Peyer's patch (tissue), 4 donors: Measurements from ENCODE around the gene LMBR1L.

Source experiments
- CTCF ChIP-seq, 6 experiments: fragments of 450-650 bp in 4 of 6; fragments of 200-600 bp in 2 of 6; sonication (generic) in 1 of 6; IDR thresholded peaks; one replicate each; pipeline ENCODE4 v1.5.1; 2017 to 2019; ENCODE audit warnings: antibody characterized with exemption in 6 of 6, mild to moderate bottlenecking in 3 of 6, moderate library complexity in 1 of 6
- POLR2A ChIP-seq, 2 donors: fragments of 450-650 bp; IDR thresholded peaks; one replicate each; pipeline ENCODE4 v1.5.1; 2017; ENCODE audit warnings: antibody characterized with exemption in 2 of 2, mild to moderate bottlenecking in 2 of 2, moderate library complexity in 2 of 2

- no peak for TF ChIP-seq POLR2A (IDR thresholded peaks at IDR 0.05)
- TF ChIP-seq CTCF (IDR thresholded peaks at IDR 0.05): no peak
Measured at GRCh38 chr12:49160399-49160798, 49.8 kb upstream of the LMBR1L start.
